ENCODE results near the gene ME3.

GRCh38 chr11:86435711-86436110 is 236.7 kb downstream of the ME3 start:
- no peak for TF ChIP-seq EZH2 (IDR thresholded peaks at IDR 0.05; ENCODE audit: insufficient read depth, poor library complexity, severe bottlenecking)
- no peak for TF ChIP-seq EZH2phosphoT487 (IDR thresholded peaks at IDR 0.05; ENCODE audit: insufficient read depth, low read depth)

All from GM23248 (cell line).